B cell (primary cell): ENCODE measurements around the gene CNKSR3. TPM values are rescaled to one million over a fixed set of nuclear protein-coding genes. Genes with fewer than 3 reads are reported as not detected.

Source experiments
- ATAC-seq: fragments of 200-7000 bp; cut with Tn5 transposase; one replicate; pipeline ENCODE4 v1.10.0; 2021; ENCODE audit warnings: low read depth, mild to moderate bottlenecking, moderate number of reproducible peaks, moderate library complexity
- CTCF ChIA-PET: fragments of 350-600 bp; sonication (Branson Sonifier 250); formaldehyde crosslinking; loops from one replicate; lab custom pipeline; 2021; ENCODE audit warnings: antibody characterized with exemption, inconsistent platforms; lab: Charles Lee
- POLR2A ChIA-PET: fragments of 350-600 bp; sonication (Branson Sonifier 250); formaldehyde crosslinking; loops from one replicate; lab custom pipeline; 2021; ENCODE audit warnings: antibody characterized with exemption; lab: Charles Lee
- DNase-seq: peaks from one replicate; pipeline ENCODE4 v3.0.0; 2013
- H2AFZ ChIP-seq: 2 replicates; pipeline ENCODE4 v1.6.1; 2012; ENCODE audit warnings: mild to moderate bottlenecking, low read depth, low read length; ENCODE audit not compliant: insufficient read depth, poor library complexity, severe bottlenecking
- H3K27ac ChIP-seq, 2 donors: 1 replicate in 1 of 2; 2 replicates in 1 of 2; pipeline ENCODE4 v1.5.1; 2012 to 2013; ENCODE audit warnings: low read length in 2 of 2, mild to moderate bottlenecking in 2 of 2, moderate library complexity in 1 of 2
- H3K27me3 ChIP-seq, 4 experiments: fragments of 200-600 bp in 1 of 4; sonication (generic) in 1 of 4; replicated peaks in 1 of 4; 1 replicate in 2 of 4; 2 replicates in 2 of 4; pipeline versions ENCODE4 v1.6.1 to v1.7.0; 2013 to 2016; ENCODE audit warnings: low read length in 3 of 4, mild to moderate bottlenecking in 2 of 4, mixed read lengths in 1 of 4, moderate library complexity in 1 of 4; ENCODE audit not compliant: insufficient read depth in 4 of 4, control insufficient read depth in 3 of 4; ENCODE audit errors: control extremely low read depth in 1 of 4
- H3K36me3 ChIP-seq, 2 experiments: replicated peaks in 1 of 2; 1 replicate in 1 of 2; 2 replicates in 1 of 2; pipeline versions ENCODE4 v1.6.1 to v1.7.1; 2013; ENCODE audit warnings: low read length in 1 of 2; ENCODE audit not compliant: insufficient read depth in 2 of 2, control insufficient read depth in 1 of 2; ENCODE audit errors: control extremely low read depth in 1 of 2, extremely low read depth in 1 of 2
- H3K4me1 ChIP-seq, 2 donors: fragments of 200-600 bp in 1 of 2; sonication (generic) in 1 of 2; 1 replicate in 1 of 2; 2 replicates in 1 of 2; pipeline versions ENCODE4 v1.5.1 to v1.6.1; 2013 to 2017; ENCODE audit warnings: low read length in 2 of 2; ENCODE audit not compliant: control insufficient read depth in 2 of 2, insufficient read depth in 2 of 2
- H3K4me2 ChIP-seq: replicated peaks from 2 replicates; pipeline ENCODE3; 2012; ENCODE audit warnings: mild to moderate bottlenecking, low read depth, low read length; ENCODE audit not compliant: poor library complexity, severe bottlenecking
- H3K4me3 ChIP-seq, 5 experiments: fragments of 200-600 bp in 1 of 5; sonication (generic) in 1 of 5; 1 replicate in 3 of 5; 2 replicates in 2 of 5; pipeline versions ENCODE4 v1.5.1 to v1.7.0; 2011 to 2016; ENCODE audit warnings: low read length in 4 of 5, mild to moderate bottlenecking in 4 of 5, low read depth in 2 of 5, control low read depth in 1 of 5, moderate library complexity in 1 of 5; ENCODE audit not compliant: insufficient read depth in 1 of 5; ENCODE audit errors: control extremely low read depth in 1 of 5, extremely low read depth in 1 of 5
- H3K79me2 ChIP-seq: fragments of 200-600 bp; sonication (generic); one replicate; pipeline ENCODE4 v1.6.0; 2016; ENCODE audit warnings: low read length; ENCODE audit not compliant: control insufficient read depth, insufficient read depth
- H3K9ac ChIP-seq: fragments of 200-600 bp; sonication (generic); 2 replicates; pipeline ENCODE4 v1.6.1; 2017; ENCODE audit warnings: mild to moderate bottlenecking, low read length, moderate library complexity
- H3K9me3 ChIP-seq, 3 donors: one replicate each; pipeline versions ENCODE4 v1.6.1 to v1.7.1; 2013; ENCODE audit warnings: low read length in 2 of 3; ENCODE audit not compliant: control insufficient read depth in 2 of 3, insufficient read depth in 1 of 3; ENCODE audit errors: control extremely low read depth in 1 of 3
- H4K20me1 ChIP-seq: 2 replicates; pipeline ENCODE4 v1.6.0; 2012; ENCODE audit warnings: mild to moderate bottlenecking, low read length; ENCODE audit not compliant: insufficient read depth, control insufficient read depth, poor library complexity, severe bottlenecking
- H3K27ac Mint-ChIP-seq: one replicate; pipeline ENCODE4 v1.8.0; 2021; ENCODE audit warnings: mixed read lengths
- H3K27me3 Mint-ChIP-seq: one replicate; pipeline ENCODE4 v1.8.0; 2021; ENCODE audit warnings: mixed read lengths
- H3K4me1 Mint-ChIP-seq: one replicate; pipeline ENCODE4 v1.8.0; 2021; ENCODE audit warnings: mixed read lengths
- H3K4me3 Mint-ChIP-seq: one replicate; pipeline ENCODE4 v1.8.0; 2021; ENCODE audit warnings: mixed read lengths
- H3K9me3 Mint-ChIP-seq: one replicate; pipeline ENCODE4 v1.8.0; 2022; ENCODE audit warnings: mixed read lengths; ENCODE audit not compliant: insufficient read depth
- EZH2 ChIP-seq: IDR thresholded peaks from 2 replicates; pipeline ENCODE4 v1.6.1; 2012; ENCODE audit warnings: borderline replicate concordance, low read depth, mild to moderate bottlenecking, moderate library complexity, low read length; ENCODE audit not compliant: insufficient read depth, poor library complexity, severe bottlenecking
- WGBS: methylation state at CpG from one replicate; pipeline ENCODE4 v1.1.5; 2013; ENCODE audit warnings: missing lambda C conversion rate; ENCODE audit not compliant: insufficient coverage; 5-methylcytosine and 5-hydroxymethylcytosine counted together
- intact Hi-C: fragments of 100-400 bp; cut with micrococcal nuclease; formaldehyde crosslinking; loops from one replicate; pipeline ENCODE4 v1.10.0; 2022
- polyA plus RNA-seq: library from polyadenylated mRNA; depleted of rRNA; stranded (reverse); fragments of >200 nt; gene quantifications from 2 replicates; pipeline ENCODE4 v1.2.3, GENCODE V29; 2012
- total RNA-seq, 2 donors: library from RNA; stranded (reverse); fragments of 120-200 nt in 1 of 2; gene quantifications; 1 replicate in 1 of 2; 2 replicates in 1 of 2; pipeline versions ENCODE4 v1.2.3 to v1.2.4, GENCODE V29; 2013 to 2022
- TF ChIP-seq, protein P1 (sequence below): fragments of 200-600 bp; IDR thresholded peaks from one replicate; pipeline ENCODE4 v1.8.0; 2022; ENCODE audit warnings: antibody characterized with exemption, mild to moderate bottlenecking

CNKSR3 gene
- total and polyA plus RNA-seq, 2 donors (not counting 1 experiment from before 2014, with no cell fraction given), result not detected

- Mint-ChIP-seq H3K9me3 (no peaks in the 10 kb centered on the region), H3K27me3 (no peaks in the 10 kb centered on the region), H3K4me1 (no peaks in the 10 kb centered on the region), H3K27ac (no peak overlapping the region), H3K4me3 (no peak overlapping the region)
- ChIA-PET CTCF (no interaction called here), POLR2A (no interaction called here)
- no peaks in the 10 kb centered on the region for H3K36me3 ChIP-seq
- H3K9ac ChIP-seq, result no peak overlapping the region
- peaks cover 0 to 4% (median 0%) of the 10 kb centered on the region in 4 experiments for H3K27me3 ChIP-seq
- 0% methylated on average over 1 of the region's 3 CpGs for WGBS
- DNase-seq (no peak), ATAC-seq (no peak)
- no peaks in the 10 kb centered on the region for H4K20me1 ChIP-seq
- intact Hi-C loops, result no loop called here
- no peak overlapping the region for H2AFZ ChIP-seq
- H3K4me3 ChIP-seq, result no peak overlapping the region
- H3K79me2 ChIP-seq, result no peaks in the 10 kb centered on the region
- H3K4me2 ChIP-seq, result no peak overlapping the region
- no peaks in the 10 kb centered on the region for H3K4me1 ChIP-seq
- peaks cover 0 to 4% (median 0%) of the 10 kb centered on the region in 3 donors for H3K9me3 ChIP-seq
- TF ChIP-seq, protein P1, sequence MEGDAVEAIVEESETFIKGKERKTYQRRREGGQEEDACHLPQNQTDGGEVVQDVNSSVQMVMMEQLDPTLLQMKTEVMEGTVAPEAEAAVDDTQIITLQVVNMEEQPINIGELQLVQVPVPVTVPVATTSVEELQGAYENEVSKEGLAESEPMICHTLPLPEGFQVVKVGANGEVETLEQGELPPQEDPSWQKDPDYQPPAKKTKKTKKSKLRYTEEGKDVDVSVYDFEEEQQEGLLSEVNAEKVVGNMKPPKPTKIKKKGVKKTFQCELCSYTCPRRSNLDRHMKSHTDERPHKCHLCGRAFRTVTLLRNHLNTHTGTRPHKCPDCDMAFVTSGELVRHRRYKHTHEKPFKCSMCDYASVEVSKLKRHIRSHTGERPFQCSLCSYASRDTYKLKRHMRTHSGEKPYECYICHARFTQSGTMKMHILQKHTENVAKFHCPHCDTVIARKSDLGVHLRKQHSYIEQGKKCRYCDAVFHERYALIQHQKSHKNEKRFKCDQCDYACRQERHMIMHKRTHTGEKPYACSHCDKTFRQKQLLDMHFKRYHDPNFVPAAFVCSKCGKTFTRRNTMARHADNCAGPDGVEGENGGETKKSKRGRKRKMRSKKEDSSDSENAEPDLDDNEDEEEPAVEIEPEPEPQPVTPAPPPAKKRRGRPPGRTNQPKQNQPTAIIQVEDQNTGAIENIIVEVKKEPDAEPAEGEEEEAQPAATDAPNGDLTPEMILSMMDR, result no peak
- TF ChIP-seq EZH2, result no peak
- no peak overlapping the region for H3K27ac ChIP-seq
Observed at GRCh38 chr6:154432533-154433476, 77.7 kb downstream of the CNKSR3 start.

DNA sequence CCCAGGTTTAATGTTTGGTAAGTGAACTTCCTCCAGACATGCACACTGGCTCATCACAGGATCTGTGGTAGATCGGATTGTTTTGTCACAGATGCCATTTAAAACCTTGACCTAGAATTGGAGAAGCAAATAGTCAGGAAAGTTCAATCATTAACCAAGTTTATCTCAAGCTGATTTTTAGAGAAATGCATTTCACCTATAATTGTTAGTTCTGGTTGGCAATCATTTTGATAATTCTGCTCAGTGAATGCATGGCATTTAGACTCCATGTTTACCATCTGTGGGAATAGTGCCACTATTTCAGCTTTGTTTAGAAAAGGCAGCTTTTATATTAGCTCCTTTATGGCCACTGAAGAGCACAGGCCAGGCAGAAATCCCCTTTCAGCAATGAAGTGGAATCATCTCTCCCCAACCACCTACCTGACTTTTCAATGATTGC is 80.0 kb downstream of the CNKSR3 start:
- ChIA-PET POLR2A (no interaction called here), CTCF (no interaction called here)
- H3K27ac Mint-ChIP-seq, result no peak overlapping the region
- H3K27me3 Mint-ChIP-seq, result no peaks in the 10 kb centered on the region
- Histone ChIP-seq H3K27ac (no peak overlapping the region), H2AFZ (no peak overlapping the region), H4K20me1 (no peaks in the 10 kb centered on the region), H3K36me3 (no peaks in the 10 kb centered on the region), H3K4me2 (no peak overlapping the region), H3K9me3 (peaks cover 0 to 2% (median 0%) of the 10 kb centered on the region in 3 donors), H3K79me2 (no peaks in the 10 kb centered on the region), H3K4me3 (no peak overlapping the region), H3K9ac (no peak overlapping the region), H3K4me1 (no peaks in the 10 kb centered on the region), H3K27me3 (peaks cover 0 to 3% (median 0%) of the 10 kb centered on the region in 4 experiments)
- ATAC-seq (no peak), DNase-seq (no peak)
- intact Hi-C loops, result no loop called here
- H3K4me3 Mint-ChIP-seq, result no peak overlapping the region
- no CpG with 5 or more reads among the region's 1 CpG for WGBS
- H3K9me3 Mint-ChIP-seq, result no peaks in the 10 kb centered on the region
- no peak for TF ChIP-seq EZH2
- no peaks in the 10 kb centered on the region for H3K4me1 Mint-ChIP-seq
